ENCODE results near the gene COMMD1. TPM values are rescaled to one million over a fixed set of nuclear protein-coding genes. Genes with fewer than 3 reads are reported as not detected.

The COMMD1 gene
- polyA plus RNA-seq, 1 of the 3 experiments (the other 2 are of a cell fraction) = 32.5 TPM

- no peak overlapping the region for H3K4me2 ChIP-seq
- no peak for TF ChIP-seq ELF1 (IDR thresholded peaks at IDR 0.05)
- TF ChIP-seq RAD21 (IDR thresholded peaks at IDR 0.05; ENCODE audit: low read length) = no peak
- TF ChIP-seq, protein P1, sequence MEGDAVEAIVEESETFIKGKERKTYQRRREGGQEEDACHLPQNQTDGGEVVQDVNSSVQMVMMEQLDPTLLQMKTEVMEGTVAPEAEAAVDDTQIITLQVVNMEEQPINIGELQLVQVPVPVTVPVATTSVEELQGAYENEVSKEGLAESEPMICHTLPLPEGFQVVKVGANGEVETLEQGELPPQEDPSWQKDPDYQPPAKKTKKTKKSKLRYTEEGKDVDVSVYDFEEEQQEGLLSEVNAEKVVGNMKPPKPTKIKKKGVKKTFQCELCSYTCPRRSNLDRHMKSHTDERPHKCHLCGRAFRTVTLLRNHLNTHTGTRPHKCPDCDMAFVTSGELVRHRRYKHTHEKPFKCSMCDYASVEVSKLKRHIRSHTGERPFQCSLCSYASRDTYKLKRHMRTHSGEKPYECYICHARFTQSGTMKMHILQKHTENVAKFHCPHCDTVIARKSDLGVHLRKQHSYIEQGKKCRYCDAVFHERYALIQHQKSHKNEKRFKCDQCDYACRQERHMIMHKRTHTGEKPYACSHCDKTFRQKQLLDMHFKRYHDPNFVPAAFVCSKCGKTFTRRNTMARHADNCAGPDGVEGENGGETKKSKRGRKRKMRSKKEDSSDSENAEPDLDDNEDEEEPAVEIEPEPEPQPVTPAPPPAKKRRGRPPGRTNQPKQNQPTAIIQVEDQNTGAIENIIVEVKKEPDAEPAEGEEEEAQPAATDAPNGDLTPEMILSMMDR (IDR thresholded peaks at IDR 0.05) = no peak
- no peak for TF ChIP-seq CHD2 (IDR thresholded peaks at IDR 0.05; ENCODE audit: low read length, partially characterized antibody)
- no peak for TF ChIP-seq EP300 (IDR thresholded peaks at IDR 0.05; ENCODE audit: borderline replicate concordance in 1 of 2, low read depth in 1 of 2, low read length in 1 of 2)
- TF ChIP-seq SMC3 (IDR thresholded peaks at IDR 0.05; ENCODE audit: low read depth, low read length) = no peak
- TF ChIP-seq, protein P2, sequence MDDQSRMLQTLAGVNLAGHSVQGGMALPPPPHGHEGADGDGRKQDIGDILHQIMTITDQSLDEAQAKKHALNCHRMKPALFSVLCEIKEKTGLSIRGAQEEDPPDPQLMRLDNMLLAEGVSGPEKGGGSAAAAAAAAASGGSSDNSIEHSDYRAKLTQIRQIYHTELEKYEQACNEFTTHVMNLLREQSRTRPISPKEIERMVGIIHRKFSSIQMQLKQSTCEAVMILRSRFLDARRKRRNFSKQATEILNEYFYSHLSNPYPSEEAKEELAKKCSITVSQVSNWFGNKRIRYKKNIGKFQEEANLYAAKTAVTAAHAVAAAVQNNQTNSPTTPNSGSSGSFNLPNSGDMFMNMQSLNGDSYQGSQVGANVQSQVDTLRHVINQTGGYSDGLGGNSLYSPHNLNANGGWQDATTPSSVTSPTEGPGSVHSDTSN (IDR thresholded peaks at IDR 0.05) = no peak
- no peak for TF ChIP-seq RXRA (IDR thresholded peaks at IDR 0.05; ENCODE audit: borderline replicate concordance, low read depth)
- no peak for TF ChIP-seq IRF3 (IDR thresholded peaks at IDR 0.05; ENCODE audit: low read depth, low read length)
- TF ChIP-seq RFX5 (IDR thresholded peaks at IDR 0.05; ENCODE audit: low read length) = no peak
- no peak for TF ChIP-seq SIN3A (IDR thresholded peaks at IDR 0.05; ENCODE audit: borderline replicate concordance, low read depth, low read length)
- no peak for TF ChIP-seq TAF1 (IDR thresholded peaks at IDR 0.05; ENCODE audit: borderline replicate concordance, low read depth, low read length)
- TF ChIP-seq, protein P3, sequence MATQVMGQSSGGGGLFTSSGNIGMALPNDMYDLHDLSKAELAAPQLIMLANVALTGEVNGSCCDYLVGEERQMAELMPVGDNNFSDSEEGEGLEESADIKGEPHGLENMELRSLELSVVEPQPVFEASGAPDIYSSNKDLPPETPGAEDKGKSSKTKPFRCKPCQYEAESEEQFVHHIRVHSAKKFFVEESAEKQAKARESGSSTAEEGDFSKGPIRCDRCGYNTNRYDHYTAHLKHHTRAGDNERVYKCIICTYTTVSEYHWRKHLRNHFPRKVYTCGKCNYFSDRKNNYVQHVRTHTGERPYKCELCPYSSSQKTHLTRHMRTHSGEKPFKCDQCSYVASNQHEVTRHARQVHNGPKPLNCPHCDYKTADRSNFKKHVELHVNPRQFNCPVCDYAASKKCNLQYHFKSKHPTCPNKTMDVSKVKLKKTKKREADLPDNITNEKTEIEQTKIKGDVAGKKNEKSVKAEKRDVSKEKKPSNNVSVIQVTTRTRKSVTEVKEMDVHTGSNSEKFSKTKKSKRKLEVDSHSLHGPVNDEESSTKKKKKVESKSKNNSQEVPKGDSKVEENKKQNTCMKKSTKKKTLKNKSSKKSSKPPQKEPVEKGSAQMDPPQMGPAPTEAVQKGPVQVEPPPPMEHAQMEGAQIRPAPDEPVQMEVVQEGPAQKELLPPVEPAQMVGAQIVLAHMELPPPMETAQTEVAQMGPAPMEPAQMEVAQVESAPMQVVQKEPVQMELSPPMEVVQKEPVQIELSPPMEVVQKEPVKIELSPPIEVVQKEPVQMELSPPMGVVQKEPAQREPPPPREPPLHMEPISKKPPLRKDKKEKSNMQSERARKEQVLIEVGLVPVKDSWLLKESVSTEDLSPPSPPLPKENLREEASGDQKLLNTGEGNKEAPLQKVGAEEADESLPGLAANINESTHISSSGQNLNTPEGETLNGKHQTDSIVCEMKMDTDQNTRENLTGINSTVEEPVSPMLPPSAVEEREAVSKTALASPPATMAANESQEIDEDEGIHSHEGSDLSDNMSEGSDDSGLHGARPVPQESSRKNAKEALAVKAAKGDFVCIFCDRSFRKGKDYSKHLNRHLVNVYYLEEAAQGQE (IDR thresholded peaks at IDR 0.05; ENCODE audit: low read depth, low read length) = no peak
- no peak for TF ChIP-seq FOXM1 (IDR thresholded peaks at IDR 0.05; ENCODE audit: low read depth)
- TF ChIP-seq POLR2AphosphoS5 (IDR thresholded peaks at IDR 0.05; ENCODE audit: low read depth, low read length) = no peak
- TF ChIP-seq TCF12 (IDR thresholded peaks at IDR 0.05) = no peak
- TF ChIP-seq TEAD4 (IDR thresholded peaks at IDR 0.05; ENCODE audit: borderline replicate concordance, insufficient read depth) = no peak
- no peak for TF ChIP-seq NRF1 (IDR thresholded peaks at IDR 0.05; ENCODE audit: low read depth, low read length)
- no peak for TF ChIP-seq GABPA (IDR thresholded peaks at IDR 0.05; ENCODE audit: low read depth)
- no peak for TF ChIP-seq EZH2phosphoT487 (IDR thresholded peaks at IDR 0.05; ENCODE audit: borderline replicate concordance, low read depth)
- no peaks in the 10 kb centered on the region for H3K9me2 ChIP-seq
- no peaks in the 10 kb centered on the region for H3K4me1 ChIP-seq (ENCODE audit: control insufficient read depth in 1 of 2, insufficient read depth in 2 of 2, low read depth in 1 of 2, low read length in 1 of 2)
- WGBS (ENCODE audit: low lambda C conversion rate) = 74% methylated on average over 1 of the region's 1 CpG
- H3K9ac ChIP-seq = no peak overlapping the region
- CTCF ChIA-PET = interaction anchor here (1.1 to 1.9 kb wide), 2 partner anchors 10 to 491 kb away, joined by 3 to 6 read pairs; no protein-coding TSS in a partner anchor
- H3K79me2 ChIP-seq (ENCODE audit: insufficient read depth) = no peaks in the 10 kb centered on the region
- H3K27me3 ChIP-seq (ENCODE audit: insufficient read depth) = no peaks in the 10 kb centered on the region
- H4K20me1 ChIP-seq (ENCODE audit: insufficient read depth) = no peaks in the 10 kb centered on the region
- no peak for DNase-seq
- peaks cover 6% of the 10 kb centered on the region for H3F3A ChIP-seq (replicated peaks; ENCODE audit: insufficient read depth)
- POLR2A ChIA-PET = no interaction called here
- no peaks in the 10 kb centered on the region for H3K9me3 ChIP-seq
- H2AFZ ChIP-seq (ENCODE audit: low read depth) = no peak overlapping the region
- no peak overlapping the region for H3K27ac ChIP-seq (ENCODE audit: low read depth in 2 of 2, low read length in 1 of 2)
- peaks cover 0 to 9% of the 10 kb centered on the region in 2 experiments for H3K36me3 ChIP-seq (replicated peaks in 1 of 2; ENCODE audit: control insufficient read depth in 1 of 2, insufficient read depth in 2 of 2, low read length in 1 of 2)
- no peak overlapping the region for H3K4me3 ChIP-seq (ENCODE audit: low read depth in 2 of 2, low read length in 1 of 2)
These were observed 15.1 kb downstream of the COMMD1 start for GRCh38 chr2:61920548-61920947.
